ENCODE data around the gene PDCL3. TPM values are rescaled to one million over a fixed set of nuclear protein-coding genes. Genes with fewer than 3 reads are reported as not detected.

PDCL3 gene
- total RNA-seq, 4 donors from 2014 or later: 22.4 to 31.5 (median 28.1) TPM

DNA sequence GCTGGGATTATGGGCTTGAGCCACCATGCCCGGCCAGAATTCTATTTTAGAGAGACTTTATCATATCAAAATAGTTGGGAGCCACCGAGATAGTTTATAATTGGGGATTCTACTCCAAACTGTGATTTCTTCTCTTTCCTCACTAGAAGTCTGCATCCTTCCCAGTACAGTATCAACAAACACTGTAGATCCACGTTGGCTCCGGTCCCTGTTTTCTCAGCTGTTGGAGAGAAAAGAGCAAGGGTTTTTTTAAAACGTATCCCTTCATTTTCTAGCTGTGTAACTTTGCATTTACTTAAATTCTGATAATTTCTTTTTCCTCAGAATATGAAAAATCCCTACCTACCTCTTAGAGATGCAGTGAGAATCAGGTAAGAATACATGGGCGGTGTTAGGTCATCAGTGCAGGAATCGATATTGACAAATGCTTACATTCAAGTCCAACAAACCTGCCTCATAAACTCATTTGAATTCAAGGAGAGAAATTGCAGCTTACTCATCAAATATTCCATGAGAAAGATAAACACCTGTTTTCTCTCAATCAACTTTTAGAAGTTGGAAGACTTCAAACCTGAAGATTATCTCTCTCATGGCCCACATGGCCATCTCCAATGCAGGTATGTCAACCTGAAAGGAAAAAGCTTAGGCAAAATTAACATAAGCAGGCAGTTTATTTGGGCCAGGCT lies 17.7 kb upstream of the PDCL3 start:
- Histone ChIP-seq H3K27ac (no peak overlapping the region), H3K9me3 (no peaks in the 10 kb centered on the region), H3K36me3 (no peaks in the 10 kb centered on the region), H3K27me3 (no peaks in the 10 kb centered on the region), H3K4me1 (no peaks in the 10 kb centered on the region), H3K4me3 (no peak overlapping the region)
- TF ChIP-seq, protein P1, sequence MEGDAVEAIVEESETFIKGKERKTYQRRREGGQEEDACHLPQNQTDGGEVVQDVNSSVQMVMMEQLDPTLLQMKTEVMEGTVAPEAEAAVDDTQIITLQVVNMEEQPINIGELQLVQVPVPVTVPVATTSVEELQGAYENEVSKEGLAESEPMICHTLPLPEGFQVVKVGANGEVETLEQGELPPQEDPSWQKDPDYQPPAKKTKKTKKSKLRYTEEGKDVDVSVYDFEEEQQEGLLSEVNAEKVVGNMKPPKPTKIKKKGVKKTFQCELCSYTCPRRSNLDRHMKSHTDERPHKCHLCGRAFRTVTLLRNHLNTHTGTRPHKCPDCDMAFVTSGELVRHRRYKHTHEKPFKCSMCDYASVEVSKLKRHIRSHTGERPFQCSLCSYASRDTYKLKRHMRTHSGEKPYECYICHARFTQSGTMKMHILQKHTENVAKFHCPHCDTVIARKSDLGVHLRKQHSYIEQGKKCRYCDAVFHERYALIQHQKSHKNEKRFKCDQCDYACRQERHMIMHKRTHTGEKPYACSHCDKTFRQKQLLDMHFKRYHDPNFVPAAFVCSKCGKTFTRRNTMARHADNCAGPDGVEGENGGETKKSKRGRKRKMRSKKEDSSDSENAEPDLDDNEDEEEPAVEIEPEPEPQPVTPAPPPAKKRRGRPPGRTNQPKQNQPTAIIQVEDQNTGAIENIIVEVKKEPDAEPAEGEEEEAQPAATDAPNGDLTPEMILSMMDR (IDR thresholded peaks at IDR 0.05): no peak
- TF ChIP-seq POLR2A (IDR thresholded peaks at IDR 0.05): no peak
- intact Hi-C loops (cut with DNase I): no loop called here
- 68 to 70% methylated on average over 7 of the region's 7 CpGs for WGBS, 2 donors
- no peak for DNase-seq

DNA sequence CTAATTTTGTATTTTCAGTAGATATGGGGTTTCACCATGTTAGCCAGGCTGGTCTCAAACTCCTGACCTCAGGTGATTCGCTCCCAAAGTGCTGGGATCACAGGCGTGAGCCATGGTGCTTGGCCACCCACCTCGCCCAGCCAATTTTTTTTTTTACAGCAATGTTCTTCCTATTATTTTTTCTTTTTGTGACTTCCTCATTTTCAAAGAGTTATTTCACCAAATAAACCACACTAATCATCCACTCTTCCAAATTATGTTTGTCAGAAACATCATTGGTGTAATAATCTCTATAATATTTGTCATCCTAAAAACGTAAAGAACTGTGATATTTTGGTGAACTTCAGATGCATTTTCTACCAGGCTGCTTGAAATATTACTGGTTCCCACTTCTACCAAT lies 16.3 kb upstream of the PDCL3 start:
- H3K4me3 ChIP-seq: no peak overlapping the region
- no peak for DNase-seq
- H3K27ac ChIP-seq: no peak overlapping the region
- no peaks in the 10 kb centered on the region for H3K27me3 ChIP-seq
- 71 to 89% methylated on average over 4 of the region's 4 CpGs for WGBS, 2 donors
- TF ChIP-seq POLR2A (IDR thresholded peaks at IDR 0.05): no peak
- TF ChIP-seq, protein P1 (IDR thresholded peaks at IDR 0.05): no peak
- H3K36me3 ChIP-seq: no peaks in the 10 kb centered on the region
- no peaks in the 10 kb centered on the region for H3K9me3 ChIP-seq
- no peaks in the 10 kb centered on the region for H3K4me1 ChIP-seq
- intact Hi-C loops (cut with DNase I): no loop called here

DNA sequence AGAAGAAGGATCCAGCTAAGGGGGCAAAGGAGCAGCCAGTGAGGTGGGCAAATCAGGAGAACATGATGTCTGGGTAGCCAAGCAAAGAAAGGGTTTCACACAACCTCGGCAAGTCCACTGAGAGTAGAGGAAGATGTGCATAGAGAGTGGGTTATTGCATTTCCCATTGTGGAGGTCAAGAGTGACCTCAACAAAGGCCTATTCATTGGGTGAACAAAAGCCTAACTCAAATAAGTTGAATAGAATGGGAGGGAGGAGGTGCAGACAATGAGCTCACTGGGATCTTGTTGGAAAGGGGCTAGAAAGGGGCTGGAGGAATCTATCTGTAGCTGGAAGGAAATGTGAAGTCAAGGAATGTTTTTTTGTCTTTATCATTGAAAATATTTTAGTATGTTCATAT lies 14.0 kb upstream of the PDCL3 start:
- no peaks in the 10 kb centered on the region for H3K36me3 ChIP-seq
- H3K9me3 ChIP-seq: no peaks in the 10 kb centered on the region
- intact Hi-C loops (cut with DNase I): no loop called here
- H3K27ac ChIP-seq: no peak overlapping the region
- DNase-seq: no peak
- 59 to 79% methylated on average over 1 of the region's 1 CpG for WGBS, 2 donors
- no peak for TF ChIP-seq POLR2A (IDR thresholded peaks at IDR 0.05)
- TF ChIP-seq, protein P1 (IDR thresholded peaks at IDR 0.05): no peak
- no peaks in the 10 kb centered on the region for H3K4me1 ChIP-seq
- no peak overlapping the region for H3K4me3 ChIP-seq
- no peaks in the 10 kb centered on the region for H3K27me3 ChIP-seq

DNA sequence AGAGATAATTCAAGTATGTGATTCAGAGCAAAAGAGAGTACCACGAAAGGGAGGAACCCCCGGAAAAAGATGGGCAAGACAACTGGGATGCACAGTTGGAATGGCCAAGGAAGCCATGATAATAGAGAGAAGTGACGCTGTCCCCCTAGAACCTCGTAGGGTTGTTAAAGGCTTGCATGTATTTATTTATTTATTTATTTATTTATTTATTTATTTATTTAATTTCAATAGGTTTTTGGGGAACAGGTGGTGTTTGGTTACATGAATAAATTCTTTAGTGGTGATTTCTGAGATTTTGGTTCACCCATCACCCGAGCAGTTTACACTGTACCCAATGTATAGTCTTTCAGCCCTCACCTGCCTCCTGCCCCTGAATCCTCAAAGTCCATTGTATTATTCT lies 11.5 kb upstream of the PDCL3 start:
- TF ChIP-seq, protein P1 (IDR thresholded peaks at IDR 0.05): no peak
- no peak for TF ChIP-seq POLR2A (IDR thresholded peaks at IDR 0.05)
- no peaks in the 10 kb centered on the region for H3K36me3 ChIP-seq
- DNase-seq: no peak
- H3K4me1 ChIP-seq: no peaks in the 10 kb centered on the region
- H3K27me3 ChIP-seq: no peaks in the 10 kb centered on the region
- WGBS, 2 donors: 87 to 90% methylated on average over 5 of the region's 5 CpGs
- intact Hi-C loops (cut with DNase I): no loop called here
- H3K9me3 ChIP-seq: no peaks in the 10 kb centered on the region
- H3K4me3 ChIP-seq: no peak overlapping the region
- no peak overlapping the region for H3K27ac ChIP-seq

DNA sequence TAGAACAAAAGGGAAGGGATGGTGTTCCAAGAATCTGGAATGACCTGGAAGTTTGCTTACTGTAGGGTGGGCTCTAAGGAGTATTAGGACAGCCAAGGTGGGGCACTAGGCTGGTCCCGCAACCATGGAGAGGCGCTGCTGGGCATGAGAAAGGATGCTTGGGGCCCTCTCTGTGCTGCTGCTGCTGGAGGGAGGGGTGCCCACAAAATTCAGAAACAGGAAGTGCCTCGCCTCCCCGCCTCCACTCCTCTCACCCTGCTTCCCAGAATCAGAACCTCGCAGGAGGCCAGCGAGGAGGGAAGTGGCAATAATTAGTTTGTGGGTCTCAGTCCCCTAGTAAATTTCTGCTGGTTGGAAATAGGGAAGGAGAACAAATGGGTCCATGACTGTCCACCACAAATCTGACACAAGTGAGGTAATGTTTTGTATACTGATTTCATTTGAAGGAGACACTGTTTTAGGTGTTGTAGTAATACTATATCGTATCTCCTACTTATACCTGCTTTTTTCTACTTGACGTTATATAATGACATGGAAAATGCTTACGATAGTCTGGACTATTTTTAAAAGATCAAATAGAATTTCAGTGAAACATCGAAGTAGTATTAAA lies 7.9 kb upstream of the PDCL3 start:
- intact Hi-C loops (cut with DNase I): no loop called here
- no peak for DNase-seq
- TF ChIP-seq, protein P1 (IDR thresholded peaks at IDR 0.05): no peak
- TF ChIP-seq POLR2A (IDR thresholded peaks at IDR 0.05): no peak
- 80 to 85% methylated on average over 8 to 10 of the region's 10 CpGs for WGBS, 2 donors
- Histone ChIP-seq H3K4me1 (no peaks in the 10 kb centered on the region), H3K27ac (no peak overlapping the region), H3K9me3 (no peaks in the 10 kb centered on the region), H3K36me3 (no peaks in the 10 kb centered on the region), H3K4me3 (no peak overlapping the region), H3K27me3 (no peaks in the 10 kb centered on the region)

Data from esophagus squamous epithelium (tissue), 5 donors.